H9 (cell line): Measurements from ENCODE around the gene POU2AF3. TPM values are rescaled to one million over a fixed set of nuclear protein-coding genes. Genes with fewer than 3 reads are reported as not detected.

ENCODE experiments used
- DNase-seq: peaks from one replicate; pipeline ENCODE4 v3.0.0-alpha.2; 2017
- H2AFZ ChIP-seq: one replicate; pipeline ENCODE4 v1.6.1; 2013; ENCODE audit warnings: mild to moderate bottlenecking, low read length, control low read depth, moderate library complexity
- H2AK5ac ChIP-seq: 2 replicates; pipeline ENCODE4 v1.6.1; 2013; ENCODE audit warnings: low read length, control low read depth, mixed read lengths; ENCODE audit not compliant: insufficient read length
- H2BK120ac ChIP-seq: one replicate; pipeline ENCODE4 v1.6.1; 2013; ENCODE audit warnings: low read depth, mild to moderate bottlenecking, low read length, control low read depth, inconsistent platforms; ENCODE audit not compliant: poor library complexity, severe bottlenecking
- H2BK12ac ChIP-seq: 2 replicates; pipeline ENCODE4 v1.6.1; 2013; ENCODE audit warnings: low read length, control low read depth, mixed read lengths, low read depth; ENCODE audit not compliant: insufficient read length
- H2BK15ac ChIP-seq: 2 replicates; pipeline ENCODE4 v1.6.1; 2013; ENCODE audit warnings: low read depth, low read length, control low read depth
- H2BK20ac ChIP-seq: one replicate; pipeline ENCODE4 v1.6.1; 2013; ENCODE audit warnings: low read depth, mild to moderate bottlenecking, low read length, control low read depth, inconsistent platforms; ENCODE audit not compliant: poor library complexity, severe bottlenecking
- H2BK5ac ChIP-seq: 2 replicates; pipeline ENCODE4 v1.6.1; 2013; ENCODE audit warnings: low read length, control low read depth, mixed read lengths; ENCODE audit not compliant: insufficient read length
- H3K14ac ChIP-seq: 2 replicates; pipeline ENCODE4 v1.6.1; 2013; ENCODE audit warnings: low read length, control low read depth; ENCODE audit not compliant: insufficient read depth
- H3K18ac ChIP-seq: 2 replicates; pipeline ENCODE4 v1.6.1; 2013; ENCODE audit warnings: low read depth, mild to moderate bottlenecking, mixed read lengths, low read length, control low read depth; ENCODE audit not compliant: insufficient read length
- H3K23ac ChIP-seq: 2 replicates; pipeline ENCODE4 v1.6.1; 2013; ENCODE audit warnings: low read length, control low read depth, mixed read lengths, low read depth; ENCODE audit not compliant: insufficient read length
- H3K23me2 ChIP-seq: 2 replicates; pipeline ENCODE4 v1.6.1; 2013; ENCODE audit warnings: low read depth, mild to moderate bottlenecking, mixed read lengths, low read length, control low read depth; ENCODE audit not compliant: insufficient read length, poor library complexity, severe bottlenecking
- H3K27ac ChIP-seq: 2 replicates; pipeline ENCODE4 v1.5.1; 2013; ENCODE audit warnings: low read length, control low read depth, mixed read lengths, low read depth; ENCODE audit not compliant: insufficient read length
- H3K27me3 ChIP-seq: 2 replicates; pipeline ENCODE4 v1.6.1; 2013; ENCODE audit warnings: low read length, control low read depth, inconsistent platforms; ENCODE audit not compliant: insufficient read depth
- H3K4ac ChIP-seq: 2 replicates; pipeline ENCODE4 v1.6.1; 2013; ENCODE audit warnings: low read depth, mild to moderate bottlenecking, control low read depth, inconsistent platforms, low read length, moderate library complexity
- H3K4me1 ChIP-seq: 2 replicates; pipeline ENCODE4 v1.6.1; 2013; ENCODE audit warnings: low read length, control low read depth, inconsistent platforms; ENCODE audit not compliant: insufficient read depth
- H3K4me2 ChIP-seq: 2 replicates; pipeline ENCODE4 v1.6.1; 2013; ENCODE audit warnings: low read length, control low read depth, mixed read lengths; ENCODE audit not compliant: insufficient read length, insufficient read depth
- H3K56ac ChIP-seq: 2 replicates; pipeline ENCODE4 v1.6.1; 2013; ENCODE audit warnings: low read depth, mild to moderate bottlenecking, mixed read lengths, low read length, control low read depth; ENCODE audit not compliant: insufficient read length
- H3K79me1 ChIP-seq: 2 replicates; pipeline ENCODE4 v1.6.1; 2013; ENCODE audit warnings: low read depth, mild to moderate bottlenecking, moderate library complexity, low read length, control low read depth, inconsistent platforms; ENCODE audit not compliant: insufficient read depth, poor library complexity, severe bottlenecking
- H3K79me2 ChIP-seq: 2 replicates; pipeline ENCODE4 v1.6.1; 2013; ENCODE audit warnings: low read length, control low read depth, inconsistent platforms; ENCODE audit not compliant: insufficient read depth
- H3K9ac ChIP-seq: 2 replicates; pipeline ENCODE4 v1.6.1; 2013; ENCODE audit warnings: low read length, control low read depth, mixed read lengths; ENCODE audit not compliant: insufficient read length; ENCODE audit errors: extremely low read depth
- H3K9me3 ChIP-seq: one replicate; pipeline ENCODE4 v1.6.1; 2013; ENCODE audit warnings: low read depth, low read length, inconsistent platforms; ENCODE audit not compliant: control insufficient read depth
- H3T11ph ChIP-seq: one replicate; pipeline ENCODE4 v1.6.1; 2013; ENCODE audit warnings: mild to moderate bottlenecking, low read length, control low read depth, inconsistent platforms
- H4K20me1 ChIP-seq: one replicate; pipeline ENCODE4 v1.6.1; 2013; ENCODE audit not compliant: control insufficient read depth, insufficient read length, insufficient read depth
- H4K5ac ChIP-seq: 2 replicates; pipeline ENCODE4 v1.6.1; 2013; ENCODE audit warnings: low read depth, mild to moderate bottlenecking, mixed read lengths, low read length, control low read depth; ENCODE audit not compliant: insufficient read length
- H4K8ac ChIP-seq: replicated peaks from 2 replicates; pipeline ENCODE4 v1.6.1; 2013; ENCODE audit warnings: low read length, control low read depth, mixed read lengths, low read depth; ENCODE audit not compliant: insufficient read length
- H4K91ac ChIP-seq: 2 replicates; pipeline ENCODE4 v1.6.1; 2013; ENCODE audit warnings: low read depth, mild to moderate bottlenecking, moderate library complexity, mixed read lengths, low read length, control low read depth; ENCODE audit not compliant: insufficient read length
- H3K27ac Mint-ChIP-seq, 3 experiments: 2 replicates in 2 of 3; 3 replicates in 1 of 3; pipeline ENCODE4 v1.8.0; 2020 to 2021; ENCODE audit warnings: mixed read lengths in 3 of 3, mild to moderate bottlenecking in 1 of 3, moderate library complexity in 1 of 3
- H3K27me3 Mint-ChIP-seq: 2 replicates; pipeline ENCODE4 v1.8.0; 2021; ENCODE audit warnings: low read depth, mild to moderate bottlenecking, moderate library complexity, mixed read lengths
- H3K36me3 Mint-ChIP-seq, 3 experiments: 2 replicates in 2 of 3; 3 replicates in 1 of 3; pipeline ENCODE4 v1.8.0; 2020 to 2021; ENCODE audit warnings: low read depth in 3 of 3, mixed read lengths in 3 of 3; ENCODE audit not compliant: insufficient read depth in 1 of 3
- H3K4me1 Mint-ChIP-seq, 2 experiments: 2 replicates each; pipeline ENCODE4 v1.8.0; 2020; ENCODE audit warnings: mixed read lengths in 2 of 2
- H3K4me3 Mint-ChIP-seq, 2 experiments: 2 replicates in 1 of 2; 3 replicates in 1 of 2; pipeline ENCODE4 v1.8.0; 2020 to 2021; ENCODE audit warnings: mild to moderate bottlenecking in 2 of 2, mixed read lengths in 2 of 2, moderate library complexity in 1 of 2
- H3K9me3 Mint-ChIP-seq, 2 experiments: 2 replicates in 1 of 2; 3 replicates in 1 of 2; pipeline ENCODE4 v1.8.0; 2020; ENCODE audit warnings: mild to moderate bottlenecking in 2 of 2, mixed read lengths in 2 of 2, moderate library complexity in 1 of 2
- WGBS: extraction: QIAGEN DNeasy Blood & Tissue Kit; methylation state at CpG from one replicate; pipeline ENCODE4 v1.1.7; 2013; ENCODE audit warnings: missing lambda C conversion rate, low lambda C conversion rate, mixed read lengths; ENCODE audit not compliant: insufficient read length; ENCODE audit errors: extremely low coverage; 5-methylcytosine and 5-hydroxymethylcytosine counted together
- total RNA-seq: library from RNA; stranded (reverse); gene quantifications from 2 replicates; pipeline ENCODE4 v1.2.1, GENCODE V29; 2021
- TF ChIP-seq, protein P1 (sequence below): fragments of 200-600 bp; sonication (generic); conservative IDR thresholded peaks from 3 replicates; pipeline ENCODE4 v1.8.0; 2021; ENCODE audit warnings: antibody characterized with exemption, mild to moderate bottlenecking

Gene POU2AF3
- total RNA-seq, 1 experiment from 2014 or later = 0.52 TPM

DNA sequence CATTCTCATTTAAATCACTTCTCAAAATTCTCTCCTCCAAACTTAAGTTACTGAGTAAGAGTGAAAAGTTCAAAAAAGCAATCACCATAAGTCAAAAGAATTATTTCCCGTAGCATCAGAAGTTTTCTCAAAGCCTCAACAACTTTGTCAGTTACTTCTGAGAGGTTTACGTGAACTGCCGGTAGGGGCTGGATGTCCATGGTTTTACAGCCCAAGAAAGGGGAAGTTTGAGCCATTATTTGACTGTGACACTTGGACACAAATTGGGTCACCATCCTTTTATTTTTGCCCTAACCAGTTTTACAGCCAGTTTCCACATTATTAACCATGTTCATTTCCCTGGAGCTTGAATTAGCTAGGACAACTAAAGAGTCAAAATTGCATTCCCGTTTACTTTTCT, 7.5 kb downstream of the POU2AF3 start:
- H3K23me2 ChIP-seq = no peaks in the 10 kb centered on the region
- no peak overlapping the region for H3K4me2 ChIP-seq
- DNase-seq = no peak
- no peak overlapping the region for H4K91ac ChIP-seq
- Mint-ChIP-seq H3K4me3 (no peak overlapping the region), H3K4me1 (peaks cover 15 to 23% of the 10 kb centered on the region in 2 experiments), H3K9me3 (no peaks in the 10 kb centered on the region), H3K36me3 (no peaks in the 10 kb centered on the region), H3K27me3 (peaks cover 16% of the 10 kb centered on the region), H3K27ac (no peak overlapping the region)
- no peak overlapping the region for H2AK5ac ChIP-seq
- H3K14ac ChIP-seq = no peak overlapping the region
- H3K27me3 ChIP-seq = no peaks in the 10 kb centered on the region
- no peaks in the 10 kb centered on the region for H3K9me3 ChIP-seq
- H3K56ac ChIP-seq = no peak overlapping the region
- TF ChIP-seq, protein P1, sequence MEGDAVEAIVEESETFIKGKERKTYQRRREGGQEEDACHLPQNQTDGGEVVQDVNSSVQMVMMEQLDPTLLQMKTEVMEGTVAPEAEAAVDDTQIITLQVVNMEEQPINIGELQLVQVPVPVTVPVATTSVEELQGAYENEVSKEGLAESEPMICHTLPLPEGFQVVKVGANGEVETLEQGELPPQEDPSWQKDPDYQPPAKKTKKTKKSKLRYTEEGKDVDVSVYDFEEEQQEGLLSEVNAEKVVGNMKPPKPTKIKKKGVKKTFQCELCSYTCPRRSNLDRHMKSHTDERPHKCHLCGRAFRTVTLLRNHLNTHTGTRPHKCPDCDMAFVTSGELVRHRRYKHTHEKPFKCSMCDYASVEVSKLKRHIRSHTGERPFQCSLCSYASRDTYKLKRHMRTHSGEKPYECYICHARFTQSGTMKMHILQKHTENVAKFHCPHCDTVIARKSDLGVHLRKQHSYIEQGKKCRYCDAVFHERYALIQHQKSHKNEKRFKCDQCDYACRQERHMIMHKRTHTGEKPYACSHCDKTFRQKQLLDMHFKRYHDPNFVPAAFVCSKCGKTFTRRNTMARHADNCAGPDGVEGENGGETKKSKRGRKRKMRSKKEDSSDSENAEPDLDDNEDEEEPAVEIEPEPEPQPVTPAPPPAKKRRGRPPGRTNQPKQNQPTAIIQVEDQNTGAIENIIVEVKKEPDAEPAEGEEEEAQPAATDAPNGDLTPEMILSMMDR = no peak
- H4K5ac ChIP-seq = no peak overlapping the region
- no peak overlapping the region for H3K18ac ChIP-seq
- H3K4me1 ChIP-seq = peaks cover 6% of the 10 kb centered on the region; the same call in 1 of the 2 replicates
- H3K27ac ChIP-seq = no peak overlapping the region
- H3K4ac ChIP-seq = no peak overlapping the region
- H3K79me2 ChIP-seq = no peaks in the 10 kb centered on the region
- no peak overlapping the region for H4K8ac ChIP-seq
- no peak overlapping the region for H2AFZ ChIP-seq
- no peak overlapping the region for H2BK12ac ChIP-seq
- no peak overlapping the region for H3K23ac ChIP-seq
- no CpG with 5 or more reads among the region's 4 CpGs for WGBS
- no peak overlapping the region for H2BK15ac ChIP-seq
- no peak overlapping the region for H2BK20ac ChIP-seq
- no peak overlapping the region for H3T11ph ChIP-seq
- H3K9ac ChIP-seq = no peak overlapping the region
- H4K20me1 ChIP-seq = no peaks in the 10 kb centered on the region
- no peaks in the 10 kb centered on the region for H3K79me1 ChIP-seq
- no peak overlapping the region for H2BK5ac ChIP-seq
- H2BK120ac ChIP-seq = no peak overlapping the region
